GM12865 (cell line): ENCODE data around the gene FOXE3.

ENCODE experiments used
- DNase-seq: peaks from one replicate; pipeline ENCODE4 v3.0.0; 2010; ENCODE audit warnings: low read depth
- H3K4me3 ChIP-seq: 2 replicates; pipeline ENCODE4 v1.5.1; 2011; ENCODE audit warnings: mild to moderate bottlenecking, low read depth, low read length, control low read depth
- CTCF ChIP-seq: IDR thresholded peaks from 2 replicates; pipeline ENCODE4 v1.5.1; 2011; ENCODE audit warnings: low read length, control low read depth, low read depth, inconsistent platforms; ENCODE audit not compliant: insufficient read depth; ENCODE audit errors: missing control alignments

Gene FOXE3

GRCh38 chr1:47460456-47460855, 44.4 kb downstream of the FOXE3 start:
- no peak for DNase-seq
- H3K4me3 ChIP-seq = no peak overlapping the region
- no peak for TF ChIP-seq CTCF

GRCh38 chr1:47465605-47466004, 49.5 kb downstream of the FOXE3 start:
- no peak for DNase-seq
- no peak overlapping the region for H3K4me3 ChIP-seq
- TF ChIP-seq CTCF = no peak
